ENCODE measurements around the gene SPZ1. TPM values are rescaled to one million over a fixed set of nuclear protein-coding genes. Genes with fewer than 3 reads are reported as not detected.

SPZ1 gene
- total and polyA plus RNA-seq, 2 of the 8 experiments (the other 6 are each of a cell fraction or from before 2014, with no cell fraction given), result not detected

GRCh38 chr5:80315244-80315643, 4.6 kb upstream of the SPZ1 start (continued):
- no peak for TF ChIP-seq SRF (IDR thresholded peaks at IDR 0.05; ENCODE audit: low read depth, low read length)
